SU-DHL-6 (cell line): Measurements from ENCODE around the gene OTOF.

ENCODE experiments used
- CTCF ChIP-seq: fragments of 200-600 bp; sonication (generic); IDR thresholded peaks from one replicate; pipeline ENCODE4 v1.5.1; 2017; ENCODE audit warnings: antibody characterized with exemption, mild to moderate bottlenecking, low read length, moderate library complexity; ENCODE audit not compliant: insufficient read depth, poor library complexity, severe bottlenecking
- EZH2phosphoT487 ChIP-seq: fragments of 200-600 bp; sonication (generic), shearing (Covaris generic); conservative IDR thresholded peaks from 2 replicates; pipeline ENCODE4 v1.6.1; 2018; ENCODE audit warnings: mild to moderate bottlenecking, antibody characterized with exemption, low read length, moderate library complexity, mixed read lengths

DNA sequence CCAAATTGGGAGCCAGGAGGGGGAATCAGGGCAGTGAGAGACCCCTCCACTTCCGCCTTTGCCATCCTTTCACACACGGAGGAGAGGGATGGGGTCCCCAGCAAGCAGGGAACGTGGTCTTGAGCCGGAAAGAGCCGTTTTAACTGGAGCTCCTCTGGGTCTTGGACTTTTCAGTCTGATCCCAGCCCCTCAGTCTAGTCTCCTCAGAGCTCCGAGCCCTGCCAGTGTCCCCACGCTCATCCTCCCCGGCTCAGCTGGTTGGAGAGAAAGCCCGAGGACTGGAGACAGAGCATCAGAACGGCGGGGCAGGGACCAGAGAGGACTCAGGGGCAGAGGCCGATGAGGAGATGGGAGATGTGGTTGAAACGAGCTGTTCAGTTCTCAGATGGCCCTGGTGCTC, 26.1 kb upstream of the OTOF start:
- TF ChIP-seq CTCF (no peak), EZH2phosphoT487 (no peak)
